GM19438 (cell line): Measurements from ENCODE around the gene TRIO.

Experiments
- ATAC-seq: cut with Tn5 transposase; IDR thresholded peaks from one replicate; pipeline ENCODE4 v1.9.1; 2021; ENCODE audit warnings: low read depth; ENCODE audit not compliant: unreplicated experiment

Gene TRIO

DNA sequence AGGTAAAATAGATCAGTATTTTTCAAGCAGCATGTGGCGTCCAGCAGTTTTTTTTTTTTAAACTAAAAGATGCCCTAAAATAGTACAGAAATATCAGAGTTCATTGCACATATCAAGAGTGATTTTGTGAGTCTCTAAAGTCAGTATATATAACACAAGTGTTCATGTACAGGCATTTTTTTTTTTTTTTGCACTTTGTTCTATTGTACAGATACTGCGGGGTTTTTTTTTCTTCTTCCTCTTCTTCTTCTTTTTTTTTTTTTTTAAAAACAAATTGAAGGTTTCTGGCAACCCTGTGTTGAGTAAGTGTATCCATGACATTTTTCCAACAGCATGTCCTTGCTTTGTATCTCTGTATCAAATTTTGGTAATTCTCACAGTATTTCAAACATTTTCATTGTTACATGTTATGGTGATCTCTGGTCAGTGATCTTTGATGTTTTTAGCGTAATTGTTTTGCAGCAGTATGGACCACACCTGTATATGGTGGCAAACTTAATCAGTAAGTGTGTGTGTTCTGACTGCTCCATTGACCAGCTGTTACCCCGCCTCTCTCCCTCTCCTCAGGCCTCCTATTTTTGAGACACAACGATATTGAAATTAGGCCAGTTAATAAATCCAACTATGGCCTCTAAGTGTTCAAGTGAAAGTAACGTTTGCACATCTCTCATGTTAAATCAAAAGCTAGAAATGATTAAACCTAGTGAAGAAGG lies 76.8 kb downstream of the TRIO start:
- ATAC-seq = no peak

DNA sequence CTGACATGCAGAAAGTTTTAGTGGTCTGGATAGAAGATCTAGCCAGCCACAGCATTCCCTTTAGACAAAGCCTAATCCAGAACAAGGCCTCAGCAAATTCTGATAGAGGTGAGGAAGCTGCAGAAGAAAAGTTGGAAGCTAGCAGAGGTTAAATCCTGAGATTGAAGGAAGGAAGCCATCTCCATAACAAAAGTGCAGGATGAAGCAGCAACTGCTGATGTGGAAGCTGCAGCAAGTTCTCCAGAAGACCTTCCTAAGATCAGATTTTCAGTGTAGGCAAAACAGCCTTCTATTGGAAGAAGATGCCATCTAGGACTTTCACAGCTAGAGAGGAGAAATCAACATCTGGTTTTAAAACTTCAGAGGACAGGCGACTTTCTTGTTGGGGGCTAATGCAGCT lies 77.5 kb downstream of the TRIO start:
- ATAC-seq = no peak

DNA sequence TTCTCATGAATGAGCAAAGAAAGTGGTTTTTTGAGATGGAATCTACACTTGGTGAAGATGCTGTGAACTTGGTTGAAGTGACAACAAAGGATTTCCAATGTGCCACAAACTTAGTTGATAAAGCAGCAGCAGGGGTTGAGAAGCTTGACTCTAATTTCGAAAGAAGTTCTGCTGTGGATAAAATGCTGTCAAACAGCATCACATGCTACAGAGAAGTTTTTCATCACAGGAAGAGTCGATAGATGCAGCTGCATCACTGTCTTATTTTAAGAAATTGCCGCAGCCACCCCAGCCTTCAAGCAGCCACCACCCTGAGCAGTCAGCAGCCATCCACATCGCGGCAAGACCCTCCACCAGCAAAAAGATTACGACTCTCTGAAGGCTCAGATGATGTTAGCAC lies 78.6 kb downstream of the TRIO start:
- ATAC-seq = no peak

DNA sequence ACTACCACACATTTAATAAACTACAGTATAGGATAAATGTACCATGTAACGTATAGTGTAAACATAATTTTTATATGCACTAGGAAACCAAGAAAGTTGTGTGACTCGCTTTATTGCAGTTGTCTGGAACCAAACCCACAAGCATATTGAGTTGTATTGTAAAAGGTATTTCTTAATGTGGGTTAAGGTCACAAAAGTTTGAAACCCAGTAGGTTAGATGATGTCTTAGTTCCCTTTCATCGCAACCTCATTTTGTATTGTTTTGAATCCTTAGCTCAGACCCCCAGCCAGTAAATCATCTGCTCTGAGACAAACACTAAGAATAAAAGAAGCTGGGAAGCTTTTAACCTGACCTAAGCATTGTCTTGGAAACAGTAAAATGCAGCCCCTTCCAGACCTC lies 79.1 kb downstream of the TRIO start:
- no peak for ATAC-seq

DNA sequence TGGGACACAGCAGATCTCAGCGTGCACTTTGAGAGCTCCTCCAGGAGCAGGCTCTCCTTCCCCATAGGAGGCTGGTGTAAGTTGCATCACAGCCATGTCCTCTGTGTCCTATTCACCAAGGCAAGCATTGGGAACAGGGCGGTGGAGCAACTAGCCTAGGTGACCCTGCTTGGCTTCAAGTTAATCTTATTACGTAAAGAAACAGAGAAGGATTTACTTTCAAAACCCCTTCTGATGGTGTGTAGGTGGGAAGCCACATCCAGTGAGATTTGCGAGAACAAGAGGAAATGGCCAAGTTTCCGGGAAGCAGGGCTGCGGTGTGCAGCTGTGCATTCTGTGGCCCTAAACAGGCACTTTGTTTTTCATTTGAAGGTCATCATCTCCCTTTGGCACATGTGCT lies 80.2 kb downstream of the TRIO start:
- ATAC-seq = no peak

DNA sequence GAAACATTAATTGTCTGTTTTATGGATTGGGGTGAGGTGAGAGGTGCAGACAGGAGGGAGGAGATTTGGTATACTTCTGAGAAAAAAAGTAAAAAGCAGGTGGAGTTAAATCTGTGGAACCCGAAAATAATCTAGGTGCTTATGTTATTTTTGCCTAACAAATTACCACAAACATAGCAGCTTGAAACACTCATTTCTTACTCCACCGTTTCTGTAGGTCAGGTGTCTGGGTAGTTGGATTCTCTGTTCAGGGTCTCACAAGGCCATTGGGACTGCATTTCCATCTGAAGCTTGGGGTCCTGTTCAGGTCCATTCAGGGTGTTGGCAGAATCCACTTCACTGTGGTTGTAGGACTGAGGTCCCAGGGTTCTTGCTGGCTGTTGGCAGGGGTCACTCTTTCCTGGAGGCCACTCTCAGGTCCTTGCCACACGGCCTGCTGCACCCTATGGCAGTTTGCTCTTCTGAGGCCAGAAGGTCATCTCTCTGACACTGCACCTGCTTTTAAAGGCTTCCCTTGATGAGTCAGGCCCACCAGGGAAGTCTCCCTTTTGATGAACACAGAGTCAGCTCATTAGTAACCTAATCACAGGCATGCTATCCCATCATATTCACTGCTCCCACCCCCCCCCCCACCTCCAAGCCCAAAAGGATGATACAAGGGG lies 82.2 kb downstream of the TRIO start:
- no peak for ATAC-seq

DNA sequence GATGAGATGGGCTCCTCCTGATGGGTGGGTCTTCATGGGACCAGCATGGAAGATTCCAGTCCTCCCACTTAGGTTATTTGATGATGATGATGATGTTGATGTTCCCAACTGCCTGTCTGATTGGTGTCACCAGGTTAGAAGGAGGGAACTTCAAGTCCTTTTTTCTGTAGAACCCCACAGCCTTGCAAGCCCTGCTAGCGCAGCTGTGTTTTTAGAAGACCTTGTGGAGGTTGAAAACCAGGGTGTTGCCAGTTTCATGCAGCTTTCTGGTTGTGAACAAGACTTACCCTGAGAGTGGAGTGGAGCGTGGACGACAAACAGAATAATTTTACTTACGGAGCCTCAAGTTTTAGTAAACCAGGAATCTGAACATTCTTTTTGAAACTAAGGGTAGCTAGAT lies 83.0 kb downstream of the TRIO start:
- no peak for ATAC-seq

DNA sequence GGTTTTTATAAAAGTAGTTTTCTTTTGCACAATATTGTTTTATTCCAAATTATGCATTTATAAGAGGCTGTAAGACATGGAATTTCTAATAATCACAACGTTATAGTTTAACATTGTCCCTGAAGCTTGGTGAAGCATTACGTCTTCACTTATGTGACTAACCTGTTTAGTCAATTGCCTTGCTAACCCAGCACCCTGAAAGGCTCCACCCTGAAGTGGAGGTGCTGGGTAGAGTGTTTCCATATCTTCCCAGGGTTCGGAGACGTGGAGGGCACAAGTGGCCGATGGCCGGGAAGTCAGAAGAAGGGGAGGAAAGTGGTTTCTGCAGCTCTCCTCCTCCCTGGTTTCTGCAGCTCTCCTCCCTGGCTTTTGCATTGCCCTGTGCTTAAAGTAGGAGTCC lies 83.4 kb downstream of the TRIO start:
- ATAC-seq = no peak

DNA sequence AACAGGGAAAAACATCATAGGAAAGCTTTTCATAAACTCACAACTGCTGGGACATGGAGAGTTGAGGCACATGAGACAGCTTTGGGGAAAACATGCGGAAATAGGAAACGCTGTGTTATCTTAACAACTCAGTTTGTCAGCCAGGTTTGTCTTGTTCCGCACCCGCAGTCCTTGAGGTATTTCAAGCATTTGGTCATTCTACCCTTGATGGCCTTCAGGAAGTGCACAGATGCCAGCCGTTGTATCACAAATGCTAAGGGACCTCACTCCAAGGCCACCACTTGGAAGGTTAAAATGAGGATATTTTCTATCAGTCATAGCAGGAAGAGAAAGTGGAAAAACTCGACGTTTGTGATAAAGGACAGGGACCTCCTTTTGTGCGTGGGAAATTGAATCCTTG lies 83.8 kb downstream of the TRIO start:
- ATAC-seq = no peak

DNA sequence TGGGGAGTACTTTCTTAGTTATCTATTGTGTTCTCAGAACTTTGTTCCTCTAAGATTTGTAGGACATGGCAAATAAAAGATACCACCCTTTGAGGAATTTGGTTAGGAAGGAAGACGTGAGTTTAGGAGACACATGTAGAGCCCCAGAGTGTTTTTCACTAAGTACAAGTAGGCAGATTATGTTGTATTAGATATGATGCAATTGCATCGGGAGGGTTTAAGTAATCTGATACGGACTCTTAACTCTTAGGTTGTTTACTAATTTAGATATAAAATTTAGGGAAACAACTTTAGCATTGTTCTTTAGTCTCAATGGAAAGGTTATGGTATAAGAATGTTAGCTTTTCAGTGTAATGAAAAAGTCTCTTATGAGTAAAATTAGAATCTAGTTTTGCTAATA lies 84.4 kb downstream of the TRIO start:
- no peak for ATAC-seq

DNA sequence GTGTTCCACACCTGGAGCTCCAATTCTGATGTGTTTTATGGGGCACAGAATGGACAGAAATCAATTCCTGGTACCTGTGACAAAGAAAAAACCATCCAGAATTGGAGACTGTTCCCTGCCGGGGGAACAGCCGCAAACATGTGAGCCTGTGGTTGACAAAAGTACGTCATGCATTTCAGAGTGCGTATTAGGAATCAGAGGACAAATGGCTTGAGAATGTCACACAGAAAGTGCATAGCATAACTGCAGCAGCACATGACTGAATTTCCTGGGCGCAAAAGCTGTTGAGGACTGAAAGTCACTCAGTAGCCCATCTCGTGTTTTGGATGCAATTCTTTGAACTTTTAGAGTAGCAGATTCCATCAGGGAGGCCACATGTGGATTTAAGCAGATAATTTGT lies 85.1 kb downstream of the TRIO start:
- ATAC-seq = no peak

DNA sequence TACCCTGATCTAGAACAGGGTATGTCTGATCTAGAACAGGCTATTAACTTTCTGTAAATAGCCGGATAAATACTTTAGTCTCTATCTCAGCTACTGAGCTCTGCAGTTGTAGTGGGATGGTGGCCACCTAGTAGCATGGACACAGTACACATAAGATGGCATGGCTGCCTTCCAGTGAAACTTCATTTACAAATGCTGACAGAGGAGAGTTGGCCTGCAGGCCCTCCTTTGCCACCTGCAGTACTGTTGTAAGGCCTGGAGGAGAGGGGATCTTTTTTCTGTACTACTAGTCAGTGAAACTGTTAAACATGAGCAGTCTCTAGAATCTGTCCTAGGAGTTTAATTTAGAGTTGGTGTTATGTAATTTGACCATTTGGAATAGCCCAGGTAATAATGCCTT lies 86.0 kb downstream of the TRIO start:
- no peak for ATAC-seq

DNA sequence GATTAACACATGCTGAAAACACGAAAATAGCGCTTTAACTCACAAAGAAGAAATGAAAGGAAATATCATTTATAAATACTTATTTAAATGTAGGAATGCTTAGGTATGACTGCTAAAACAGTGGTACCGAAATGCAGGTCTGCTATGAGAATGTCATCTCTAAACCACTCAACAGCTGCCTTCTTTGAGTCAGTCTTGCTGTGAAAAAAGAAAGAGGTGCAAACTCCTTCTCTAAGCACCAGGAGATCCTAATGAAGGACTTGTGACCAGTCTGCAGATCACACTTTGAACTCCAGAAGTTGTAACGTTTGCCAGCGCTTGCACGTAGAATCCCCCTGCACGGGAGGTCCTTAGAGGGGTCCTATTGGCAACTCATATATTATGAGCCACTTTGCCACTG lies 86.6 kb downstream of the TRIO start:
- ATAC-seq = no peak

DNA sequence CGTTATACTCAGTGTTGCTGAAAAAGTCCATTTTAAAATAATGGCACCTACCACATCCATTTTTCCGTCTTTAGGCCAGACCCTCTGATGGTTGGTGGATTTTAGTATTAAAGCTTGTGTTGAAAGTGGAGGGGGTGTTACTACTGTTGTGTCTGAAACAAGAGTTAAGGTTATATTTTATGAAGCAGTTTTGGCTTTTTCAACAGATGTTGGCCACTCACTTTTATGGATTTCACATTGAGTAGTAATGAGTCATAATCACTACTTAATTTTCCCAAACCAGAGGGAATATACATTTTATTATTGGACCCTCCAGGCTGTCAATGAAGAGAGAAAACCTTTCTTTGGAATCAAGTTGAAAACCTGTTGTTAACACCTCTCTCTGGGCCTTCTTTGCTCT lies 88.0 kb downstream of the TRIO start:
- no peak for ATAC-seq

DNA sequence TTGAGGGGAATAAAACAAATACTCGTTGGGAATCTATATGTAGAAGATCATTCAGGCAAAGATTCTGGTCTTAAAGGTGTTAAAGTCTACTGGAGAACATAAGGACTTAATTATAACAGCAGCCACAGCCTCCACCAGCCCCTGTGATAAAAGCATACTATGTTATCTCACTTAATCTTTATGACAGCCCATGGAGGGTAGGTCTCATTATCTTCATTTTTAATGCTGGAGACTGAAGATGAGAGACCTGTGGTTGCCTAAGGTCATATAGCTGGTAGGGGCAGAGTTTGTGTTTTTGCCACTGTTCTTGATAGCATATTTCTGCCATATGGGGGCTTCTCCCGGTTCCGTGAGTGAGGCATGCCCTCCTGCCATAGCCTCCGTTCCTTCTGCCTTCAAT lies 88.7 kb downstream of the TRIO start:
- no peak for ATAC-seq

DNA sequence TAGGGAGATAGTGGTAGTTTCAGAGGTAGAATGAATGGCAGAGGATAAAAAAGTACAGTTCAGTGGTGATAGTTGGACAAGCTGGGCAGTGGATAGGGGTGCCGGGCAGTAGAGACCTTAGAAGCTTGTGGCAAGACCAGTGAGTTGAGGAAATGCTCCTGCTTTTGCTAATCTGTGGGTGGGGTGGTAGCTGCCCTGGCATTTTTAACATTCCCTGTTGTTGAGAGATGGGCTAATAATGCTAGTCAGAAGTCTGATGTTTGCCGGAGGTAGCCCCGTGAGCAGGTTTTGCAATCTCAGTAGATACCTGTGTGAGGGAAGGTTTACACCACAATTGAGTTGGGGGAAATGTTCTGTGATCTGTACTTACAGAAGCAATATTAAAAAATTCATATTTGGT lies 91.1 kb downstream of the TRIO start:
- no peak for ATAC-seq

DNA sequence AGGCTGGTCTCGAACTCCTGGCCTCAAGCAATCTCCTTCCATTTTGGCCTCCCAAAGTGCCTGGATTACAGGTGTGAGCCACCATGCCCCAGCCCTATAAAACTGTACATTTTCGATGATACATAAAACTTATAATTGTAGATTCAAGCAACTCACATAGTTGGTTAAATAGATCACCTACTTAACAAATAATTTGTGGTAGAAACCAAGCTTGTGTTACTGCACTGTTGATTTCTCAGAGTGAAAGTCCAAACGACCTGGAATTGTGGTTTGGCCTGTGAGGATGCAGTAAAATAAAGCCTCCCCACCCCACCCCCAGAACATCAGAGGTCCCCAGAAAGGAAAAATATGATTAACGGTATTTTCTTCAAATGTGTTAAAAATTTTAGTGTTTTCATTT lies 92.7 kb downstream of the TRIO start:
- ATAC-seq = peak; percentile 68

DNA sequence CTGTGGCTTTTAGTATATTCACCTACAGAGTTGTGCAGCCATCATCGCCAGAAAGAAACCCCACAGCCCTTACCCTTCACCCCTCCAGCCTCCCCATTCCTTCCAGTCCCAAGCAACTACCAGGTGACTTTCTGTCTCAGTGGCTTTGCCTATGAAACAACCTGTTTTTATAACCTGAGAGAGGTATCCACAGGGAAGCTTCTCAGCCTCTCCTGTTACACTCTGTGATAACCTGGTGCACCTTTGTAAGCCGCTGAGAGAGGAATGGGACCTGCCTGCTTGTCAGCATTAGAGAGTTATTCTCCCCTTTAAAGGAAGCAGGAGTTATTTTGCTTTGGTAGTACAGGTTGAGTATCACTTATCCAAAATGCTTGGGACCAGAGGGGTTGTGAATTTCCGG lies 93.6 kb downstream of the TRIO start:
- ATAC-seq = no peak

DNA sequence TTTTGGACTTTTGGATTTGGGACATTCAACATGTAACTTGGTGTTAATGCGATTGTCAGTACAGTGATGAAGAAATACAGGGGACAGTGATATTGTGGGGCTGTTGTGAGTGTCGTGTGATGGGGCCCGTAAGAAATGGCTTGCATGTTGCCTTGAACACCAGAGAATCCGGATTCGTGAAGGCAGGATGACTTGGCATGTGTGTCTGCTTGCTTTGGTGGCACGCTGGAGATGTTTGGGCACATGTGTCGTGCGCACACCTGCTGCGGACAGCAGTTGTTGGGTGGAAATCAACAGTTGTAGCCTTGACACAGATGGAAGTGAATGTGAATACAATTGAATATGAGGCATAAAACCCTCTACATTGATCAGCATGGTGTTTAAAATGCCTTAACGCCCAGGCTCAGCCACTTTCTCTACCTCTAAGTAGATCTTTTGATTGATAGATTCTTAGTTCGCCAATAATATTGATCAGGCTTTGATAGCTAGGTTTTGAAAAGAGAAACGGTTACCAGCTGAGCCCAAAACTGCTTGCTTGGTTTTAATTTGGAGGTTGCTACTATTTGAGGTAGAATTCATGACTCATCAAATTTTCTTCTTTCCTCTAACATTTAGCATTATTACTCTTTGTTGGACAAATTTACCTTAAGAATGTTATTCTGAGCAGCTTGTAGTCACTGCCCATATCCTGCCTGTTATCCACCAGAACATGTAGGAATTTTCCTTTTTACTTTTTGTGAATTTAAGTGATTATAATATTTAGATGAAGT lies 94.4 kb downstream of the TRIO start:
- no peak for ATAC-seq

DNA sequence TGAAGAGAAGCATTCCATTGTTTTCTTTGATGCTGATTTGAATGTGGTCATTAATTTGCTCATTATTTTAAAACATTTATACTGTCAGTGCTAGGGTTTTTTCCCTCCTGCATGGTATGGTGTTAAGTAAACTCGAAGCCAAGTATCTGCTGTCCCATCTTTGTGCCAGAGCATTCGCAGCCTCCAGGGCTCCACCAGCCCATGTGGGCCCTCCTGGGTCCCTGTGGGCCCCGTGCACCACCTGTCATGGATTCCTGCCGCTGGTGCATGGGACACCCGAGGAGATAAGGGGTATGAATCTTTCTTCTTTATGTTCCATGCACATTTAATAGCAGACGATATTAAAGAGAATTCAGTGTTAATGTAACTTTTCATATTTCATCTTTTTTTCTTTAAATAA lies 95.1 kb downstream of the TRIO start:
- ATAC-seq = no peak

DNA sequence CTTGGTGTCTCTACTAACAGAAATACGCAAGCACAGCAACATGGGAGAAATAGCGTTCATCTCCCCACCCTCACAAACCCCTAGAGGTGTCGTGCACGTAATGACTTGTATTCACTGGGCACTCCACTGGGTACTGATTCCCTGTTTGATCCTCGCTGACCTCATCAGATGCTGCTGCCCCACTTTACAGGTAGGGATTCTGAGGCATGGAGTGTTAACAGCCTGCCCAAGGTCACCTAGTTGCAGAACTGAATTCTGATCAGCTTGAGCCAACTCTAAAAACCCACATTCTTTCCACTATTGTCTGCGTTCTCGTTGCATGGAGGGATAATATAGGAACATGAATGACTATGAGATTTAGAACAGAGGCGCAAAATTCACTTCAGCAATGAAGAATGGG lies 96.3 kb downstream of the TRIO start:
- no peak for ATAC-seq

DNA sequence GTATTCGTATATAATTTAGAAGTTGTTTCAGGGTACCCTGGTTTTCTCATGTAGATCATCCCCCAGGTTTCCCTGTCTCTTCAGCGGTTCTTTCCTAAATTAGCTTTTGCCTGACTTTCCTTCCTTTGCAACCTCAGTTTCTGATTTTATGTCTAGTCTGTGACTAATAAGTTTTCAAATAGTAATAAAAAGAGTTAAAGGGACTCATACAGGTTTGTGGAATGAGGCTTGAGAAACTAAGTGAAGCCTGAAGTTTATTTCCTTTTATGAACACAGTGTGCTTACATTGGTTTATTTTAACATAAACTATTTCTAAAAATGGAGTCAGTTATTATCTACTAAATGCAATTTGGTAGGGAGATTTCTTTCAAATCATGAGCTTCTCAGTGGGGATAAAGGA lies 96.8 kb downstream of the TRIO start:
- no peak for ATAC-seq
